Endothelial cell of umbilical vein (primary cell): Measurements from ENCODE around the gene BASP1.

Experiments
- CTCF ChIP-seq, 2 donors: IDR thresholded peaks; 1 replicate in 1 of 2; 2 replicates in 1 of 2; pipeline ENCODE4 v1.5.1; 2011; ENCODE audit warnings: low read length in 2 of 2, mild to moderate bottlenecking in 2 of 2, moderate library complexity in 2 of 2, control low read depth in 1 of 2, inconsistent platforms in 1 of 2, low read depth in 1 of 2; ENCODE audit not compliant: insufficient read depth in 1 of 2; ENCODE audit errors: extremely low read depth in 1 of 2
- POLR2A ChIP-seq: IDR thresholded peaks from 2 replicates; pipeline ENCODE4 v1.6.1; 2012; ENCODE audit warnings: low read depth, mild to moderate bottlenecking, control low read depth, low read length
- POLR2AphosphoS5 ChIP-seq: IDR thresholded peaks from 2 replicates; pipeline ENCODE4 v1.6.1; 2012; ENCODE audit warnings: low read depth, mild to moderate bottlenecking, control low read depth, low read length, moderate library complexity; ENCODE audit not compliant: insufficient read depth

GRCh38 chr5:17314907-17315471 is 97.6 kb downstream of the BASP1 start:
- TF ChIP-seq CTCF (IDR thresholded peaks at IDR 0.05; ENCODE audit: extremely low read depth in 1 of 2, insufficient read depth in 1 of 2, low read depth in 1 of 2, low read length in 2 of 2): no peak
- TF ChIP-seq POLR2AphosphoS5: no peak
- no peak for TF ChIP-seq POLR2A
